Mesenchymal stem cell (in vitro differentiated cells and primary cell): ENCODE results near the gene CDKN2A.

Experiments
- DNase-seq: peaks from one replicate; pipeline ENCODE4 v3.0.0-alpha.2; 2013
- H2AFZ ChIP-seq: one replicate; pipeline ENCODE4 v1.6.1; 2013; ENCODE audit warnings: low read depth, mild to moderate bottlenecking, control low read depth, inconsistent platforms, low read length, moderate library complexity
- H2AK5ac ChIP-seq: 2 replicates; pipeline ENCODE4 v1.6.1; 2013; ENCODE audit warnings: low read length, moderate library complexity, mild to moderate bottlenecking, inconsistent platforms; ENCODE audit not compliant: severe bottlenecking
- H2BK120ac ChIP-seq: one replicate; pipeline ENCODE4 v1.6.1; 2013; ENCODE audit warnings: low read depth, mild to moderate bottlenecking, inconsistent platforms, low read length, moderate library complexity
- H2BK12ac ChIP-seq, 2 experiments: one replicate each; pipeline ENCODE4 v1.6.1; 2013; ENCODE audit warnings: inconsistent platforms in 2 of 2, low read length in 2 of 2, mild to moderate bottlenecking in 2 of 2, moderate library complexity in 2 of 2, control low read depth in 1 of 2
- H2BK15ac ChIP-seq: one replicate; pipeline ENCODE4 v1.6.1; 2013; ENCODE audit warnings: mild to moderate bottlenecking, low read depth, inconsistent platforms; ENCODE audit not compliant: poor library complexity, severe bottlenecking
- H2BK5ac ChIP-seq: 2 replicates; pipeline ENCODE4 v1.6.1; 2013; ENCODE audit warnings: low read depth, mild to moderate bottlenecking, low read length, control low read depth, inconsistent platforms; ENCODE audit not compliant: poor library complexity, severe bottlenecking
- H3K14ac ChIP-seq, 2 experiments: one replicate each; pipeline ENCODE4 v1.6.1; 2013; ENCODE audit warnings: inconsistent platforms in 2 of 2, low read length in 2 of 2, control low read depth in 1 of 2, mild to moderate bottlenecking in 1 of 2, moderate library complexity in 1 of 2
- H3K18ac ChIP-seq, 2 experiments: one replicate each; pipeline ENCODE4 v1.6.1; 2013; ENCODE audit warnings: inconsistent platforms in 2 of 2, low read length in 2 of 2, control low read depth in 1 of 2, low read depth in 1 of 2, mild to moderate bottlenecking in 1 of 2
- H3K23ac ChIP-seq, 2 experiments: one replicate each; pipeline ENCODE4 v1.6.1; 2013; ENCODE audit warnings: inconsistent platforms in 2 of 2, low read length in 2 of 2, mild to moderate bottlenecking in 2 of 2, moderate library complexity in 2 of 2, control low read depth in 1 of 2
- H3K27ac ChIP-seq: 2 replicates; pipeline ENCODE4 v1.5.1; 2013; ENCODE audit warnings: mild to moderate bottlenecking, moderate library complexity, low read length, control low read depth, inconsistent platforms; ENCODE audit not compliant: poor library complexity, severe bottlenecking
- H3K27me3 ChIP-seq, 2 experiments: 2 replicates each; pipeline versions ENCODE4 v1.6.1 to v1.7.0; 2013; ENCODE audit warnings: low read length in 2 of 2, mild to moderate bottlenecking in 2 of 2, moderate library complexity in 2 of 2, control low read depth in 1 of 2, inconsistent platforms in 1 of 2; ENCODE audit not compliant: control insufficient read depth in 1 of 2, insufficient read depth in 1 of 2
- H3K36me3 ChIP-seq, 2 experiments: 2 replicates each; pipeline versions ENCODE4 v1.6.1 to v1.7.0; 2013; ENCODE audit warnings: low read length in 2 of 2, control low read depth in 1 of 2, inconsistent platforms in 1 of 2, low read depth in 1 of 2, mild to moderate bottlenecking in 1 of 2; ENCODE audit not compliant: insufficient read depth in 2 of 2, control insufficient read depth in 1 of 2
- H3K4ac ChIP-seq, 2 experiments: one replicate each; pipeline ENCODE4 v1.6.1; 2013; ENCODE audit warnings: inconsistent platforms in 2 of 2, low read length in 2 of 2, mild to moderate bottlenecking in 2 of 2, moderate library complexity in 2 of 2, control low read depth in 1 of 2, low read depth in 1 of 2
- H3K4me1 ChIP-seq: 2 replicates; pipeline ENCODE4 v1.6.1; 2013; ENCODE audit warnings: low read depth, low read length, control low read depth; ENCODE audit not compliant: control insufficient read depth, insufficient read depth
- H3K4me2 ChIP-seq: 2 replicates; pipeline ENCODE4 v1.6.1; 2013; ENCODE audit warnings: low read length, mild to moderate bottlenecking, inconsistent platforms; ENCODE audit not compliant: poor library complexity, severe bottlenecking
- H3K4me3 ChIP-seq, 2 experiments: 2 replicates each; pipeline versions ENCODE4 v1.5.1 to v1.7.0; 2013; ENCODE audit warnings: low read length in 2 of 2, mild to moderate bottlenecking in 2 of 2, control low read depth in 1 of 2, low read depth in 1 of 2; ENCODE audit not compliant: insufficient read depth in 1 of 2
- H3K79me1 ChIP-seq: replicated peaks from 2 replicates; pipeline ENCODE4 v1.6.1; 2013; ENCODE audit warnings: mild to moderate bottlenecking, control low read depth, low read length, inconsistent platforms; ENCODE audit not compliant: poor library complexity, severe bottlenecking
- H3K9ac ChIP-seq: 2 replicates; pipeline ENCODE4 v1.7.0; 2013; ENCODE audit warnings: mild to moderate bottlenecking, low read length, moderate library complexity
- H3K9me3 ChIP-seq: 2 replicates; pipeline ENCODE4 v1.7.0; 2013; ENCODE audit warnings: mild to moderate bottlenecking, low read length; ENCODE audit not compliant: control insufficient read depth
- H4K8ac ChIP-seq: one replicate; pipeline ENCODE4 v1.6.1; 2013; ENCODE audit warnings: inconsistent platforms, mild to moderate bottlenecking, low read length, moderate library complexity
- H4K91ac ChIP-seq: one replicate; pipeline ENCODE4 v1.6.1; 2013; ENCODE audit warnings: mild to moderate bottlenecking, low read length, inconsistent platforms
- WGBS: methylation state at CpG from one replicate; pipeline ENCODE4 v1.1.7; 2013; ENCODE audit warnings: mixed read lengths; 5-methylcytosine and 5-hydroxymethylcytosine counted together

CDKN2A gene

GRCh38 chr9:21933281-21933680 lies 60.9 kb downstream of the CDKN2A start:
- Histone ChIP-seq H3K4me3 (no peak overlapping the region), H3K4me2 (no peak overlapping the region), H3K18ac (no peak overlapping the region), H3K9ac (no peak overlapping the region), H2AFZ (no peak overlapping the region), H4K91ac (no peak overlapping the region), H3K14ac (no peak overlapping the region), H2AK5ac (no peak overlapping the region), H2BK12ac (no peak overlapping the region), H3K4me1 (no peaks in the 10 kb centered on the region), H3K9me3 (no peaks in the 10 kb centered on the region), H4K8ac (no peak overlapping the region), H3K23ac (no peak overlapping the region), H2BK120ac (no peak overlapping the region), H3K27ac (no peak overlapping the region), H2BK15ac (no peak overlapping the region), H3K79me1 (no peaks in the 10 kb centered on the region), H2BK5ac (no peak overlapping the region), H3K27me3 (no peaks in the 10 kb centered on the region), H3K4ac (no peak overlapping the region), H3K36me3 (peaks cover 0 to 7% of the 10 kb centered on the region in 2 experiments)
- no peak for DNase-seq

- no peak for DNase-seq
- no peaks in the 10 kb centered on the region for H3K4me1 ChIP-seq
Observed at GRCh38 chr9:21931428-21931827, 62.8 kb downstream of the CDKN2A start.

GRCh38 chr9:21927752-21928151 lies 66.4 kb downstream of the CDKN2A start:
- H4K8ac ChIP-seq = no peak overlapping the region
- no peak overlapping the region for H3K18ac ChIP-seq
- no peak overlapping the region for H2AK5ac ChIP-seq
- H3K23ac ChIP-seq = no peak overlapping the region
- H3K4me2 ChIP-seq = no peak overlapping the region
- H3K27ac ChIP-seq = no peak overlapping the region
- no peak overlapping the region for H3K14ac ChIP-seq
- H3K4me1 ChIP-seq = no peaks in the 10 kb centered on the region
- H2AFZ ChIP-seq = no peak overlapping the region
- no peak overlapping the region for H4K91ac ChIP-seq
- DNase-seq = no peak
- H3K36me3 ChIP-seq = peaks cover 0 to 7% of the 10 kb centered on the region in 2 experiments
- H3K27me3 ChIP-seq = no peaks in the 10 kb centered on the region
- no peak overlapping the region for H3K4ac ChIP-seq
- no peak overlapping the region for H3K9ac ChIP-seq
- no peak overlapping the region for H3K4me3 ChIP-seq
- H3K9me3 ChIP-seq = no peaks in the 10 kb centered on the region
- H2BK12ac ChIP-seq = no peak overlapping the region
- no peak overlapping the region for H2BK120ac ChIP-seq
- H2BK15ac ChIP-seq = no peak overlapping the region
- no peaks in the 10 kb centered on the region for H3K79me1 ChIP-seq
- no peak overlapping the region for H2BK5ac ChIP-seq

More at GRCh38 chr9:21931428-21931827, 62.8 kb downstream of the CDKN2A start:
- Histone ChIP-seq H2BK120ac (no peak overlapping the region), H3K23ac (no peak overlapping the region), H2BK12ac (no peak overlapping the region), H3K79me1 (no peaks in the 10 kb centered on the region), H2AFZ (no peak overlapping the region), H3K4ac (no peak overlapping the region), H3K9ac (no peak overlapping the region), H3K4me3 (no peak overlapping the region), H4K8ac (no peak overlapping the region), H3K9me3 (no peaks in the 10 kb centered on the region), H3K4me2 (no peak overlapping the region), H3K27me3 (no peaks in the 10 kb centered on the region), H2AK5ac (no peak overlapping the region), H4K91ac (no peak overlapping the region), H3K18ac (no peak overlapping the region), H2BK5ac (no peak overlapping the region), H3K27ac (no peak overlapping the region), H3K14ac (no peak overlapping the region), H3K36me3 (peaks cover 0 to 7% of the 10 kb centered on the region in 2 experiments), H2BK15ac (no peak overlapping the region)
- 82% methylated on average over 1 of the region's 1 CpG for WGBS

GRCh38 chr9:21923694-21924093 lies 70.5 kb downstream of the CDKN2A start:
- DNase-seq = no peak
- Histone ChIP-seq H2BK15ac (no peak overlapping the region), H3K14ac (no peak overlapping the region), H3K4me2 (no peak overlapping the region), H3K4ac (no peak overlapping the region), H2BK120ac (no peak overlapping the region), H3K36me3 (no peaks in the 10 kb centered on the region), H3K27ac (no peak overlapping the region), H2BK12ac (no peak overlapping the region), H3K4me3 (no peak overlapping the region), H2AFZ (no peak overlapping the region), H4K8ac (no peak overlapping the region), H2AK5ac (no peak overlapping the region), H4K91ac (no peak overlapping the region), H3K27me3 (no peaks in the 10 kb centered on the region), H2BK5ac (no peak overlapping the region), H3K4me1 (peaks cover 2% of the 10 kb centered on the region), H3K18ac (no peak overlapping the region), H3K9me3 (no peaks in the 10 kb centered on the region), H3K9ac (no peak overlapping the region), H3K79me1 (no peaks in the 10 kb centered on the region), H3K23ac (no peak overlapping the region)
- WGBS = 97% methylated on average over 1 of the region's 1 CpG
